ENCODE results near the gene CD164L2.

CD164L2 gene

DNA sequence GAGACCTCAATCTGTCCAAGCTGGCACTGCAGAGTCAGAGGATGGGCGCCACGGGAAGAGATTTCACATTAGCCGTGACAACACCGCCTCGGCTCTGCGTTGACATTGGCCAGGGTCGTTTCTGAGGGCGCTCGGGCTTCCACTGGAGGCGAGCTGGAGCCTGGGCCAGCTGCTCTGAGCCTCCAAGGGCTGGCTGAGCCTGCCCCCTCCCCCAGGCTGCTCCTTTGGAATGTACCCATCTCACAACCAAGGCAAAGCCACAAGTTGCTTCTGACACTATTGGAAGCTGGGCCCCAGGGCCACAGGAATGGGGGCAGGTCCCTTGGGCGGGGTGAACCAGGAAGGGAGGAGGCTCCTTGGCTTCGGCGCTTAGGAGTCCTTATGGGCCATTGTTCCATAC, 21.9 kb upstream of the CD164L2 start:
- no peak for DNase-seq (ENCODE audit: extremely low read depth, low read depth)
- TF ChIP-seq, protein P1, sequence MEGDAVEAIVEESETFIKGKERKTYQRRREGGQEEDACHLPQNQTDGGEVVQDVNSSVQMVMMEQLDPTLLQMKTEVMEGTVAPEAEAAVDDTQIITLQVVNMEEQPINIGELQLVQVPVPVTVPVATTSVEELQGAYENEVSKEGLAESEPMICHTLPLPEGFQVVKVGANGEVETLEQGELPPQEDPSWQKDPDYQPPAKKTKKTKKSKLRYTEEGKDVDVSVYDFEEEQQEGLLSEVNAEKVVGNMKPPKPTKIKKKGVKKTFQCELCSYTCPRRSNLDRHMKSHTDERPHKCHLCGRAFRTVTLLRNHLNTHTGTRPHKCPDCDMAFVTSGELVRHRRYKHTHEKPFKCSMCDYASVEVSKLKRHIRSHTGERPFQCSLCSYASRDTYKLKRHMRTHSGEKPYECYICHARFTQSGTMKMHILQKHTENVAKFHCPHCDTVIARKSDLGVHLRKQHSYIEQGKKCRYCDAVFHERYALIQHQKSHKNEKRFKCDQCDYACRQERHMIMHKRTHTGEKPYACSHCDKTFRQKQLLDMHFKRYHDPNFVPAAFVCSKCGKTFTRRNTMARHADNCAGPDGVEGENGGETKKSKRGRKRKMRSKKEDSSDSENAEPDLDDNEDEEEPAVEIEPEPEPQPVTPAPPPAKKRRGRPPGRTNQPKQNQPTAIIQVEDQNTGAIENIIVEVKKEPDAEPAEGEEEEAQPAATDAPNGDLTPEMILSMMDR (IDR thresholded peaks at IDR 0.05; ENCODE audit: low read depth, low read length, missing control alignments): no peak
- no peak overlapping the region for H3K4me3 ChIP-seq (replicated peaks; ENCODE audit: low read depth, low read length)

GRCh38 chr1:27403931-27404330, 20.8 kb upstream of the CD164L2 start:
- TF ChIP-seq, protein P1 (IDR thresholded peaks at IDR 0.05; ENCODE audit: low read depth, low read length, missing control alignments): no peak
- no peak for DNase-seq (ENCODE audit: extremely low read depth, low read depth)
- no peak overlapping the region for H3K4me3 ChIP-seq (replicated peaks; ENCODE audit: low read depth, low read length)

GRCh38 chr1:27403065-27403726, 20.1 kb upstream of the CD164L2 start:
- TF ChIP-seq, protein P1 (IDR thresholded peaks at IDR 0.05; ENCODE audit: low read depth, low read length, missing control alignments): peak; percentile 29
- DNase-seq (ENCODE audit: extremely low read depth, low read depth): no peak
- no peak overlapping the region for H3K4me3 ChIP-seq (replicated peaks; ENCODE audit: low read depth, low read length)

GRCh38 chr1:27402349-27402754, 19.2 kb upstream of the CD164L2 start:
- no peak overlapping the region for H3K4me3 ChIP-seq (replicated peaks; ENCODE audit: low read depth, low read length)
- no peak for DNase-seq (ENCODE audit: extremely low read depth, low read depth)

DNA sequence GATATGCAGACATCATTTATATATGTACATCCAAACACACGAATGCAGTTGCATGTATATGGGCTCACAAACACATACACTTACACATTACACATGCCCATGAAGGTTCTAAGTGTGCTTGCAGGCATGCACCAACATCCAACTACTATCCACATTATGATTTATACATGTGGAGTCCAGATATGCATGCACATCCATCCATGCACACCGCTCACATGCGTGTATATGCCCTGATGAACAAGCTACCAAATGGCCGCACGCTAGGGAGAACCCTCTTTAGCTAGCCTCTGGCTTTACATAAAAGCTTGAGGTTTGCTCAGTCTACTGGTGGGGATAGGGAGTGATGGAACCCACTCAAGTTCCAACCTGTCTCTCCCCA, 17.8 kb upstream of the CD164L2 start:
- no peak for DNase-seq (ENCODE audit: extremely low read depth, low read depth)
- TF ChIP-seq, protein P1 (IDR thresholded peaks at IDR 0.05; ENCODE audit: low read depth, low read length, missing control alignments): no peak

More at GRCh38 chr1:27402349-27402754, 19.2 kb upstream of the CD164L2 start:
- TF ChIP-seq, protein P1 (IDR thresholded peaks at IDR 0.05; ENCODE audit: low read depth, low read length, missing control alignments): peak; percentile 52

GRCh38 chr1:27400082-27400962, 17.2 kb upstream of the CD164L2 start:
- no peak overlapping the region for H3K4me3 ChIP-seq (replicated peaks; ENCODE audit: low read depth, low read length)
- TF ChIP-seq, protein P1 (IDR thresholded peaks at IDR 0.05; ENCODE audit: low read depth, low read length, missing control alignments): no peak
- DNase-seq (ENCODE audit: extremely low read depth, low read depth): no peak

More for the DNA sequence above, 17.8 kb upstream of the CD164L2 start:
- no peak overlapping the region for H3K4me3 ChIP-seq (replicated peaks; ENCODE audit: low read depth, low read length)

Data from HFF-Myc (cell line).